ENCODE measurements around the gene RTN4RL1. TPM values are rescaled to one million over a fixed set of nuclear protein-coding genes. Genes with fewer than 3 reads are reported as not detected.

RTN4RL1 gene
- total RNA-seq, 4 donors from 2014 or later, result 0.50 to 0.86 (median 0.67) TPM

GRCh38 chr17:1958134-1958881 lies 66.8 kb downstream of the RTN4RL1 start:
- TF ChIP-seq POLR2AphosphoS5 (IDR thresholded peaks at IDR 0.05) (no peak), EP300 (IDR thresholded peaks at IDR 0.05) (no peak), POLR2A (IDR thresholded peaks at IDR 0.05; ENCODE audit: low read depth) (no peak), CTCF (IDR thresholded peaks at IDR 0.05) (no peak)
- no peak for DNase-seq (ENCODE audit: extremely low spot score)
- 75% methylated on average over 21 of the region's 21 CpGs for WGBS
- H3K4me1 ChIP-seq, result peaks cover 0 to 14% (median 11%) of the 10 kb centered on the region in 4 donors
- H3K27me3 ChIP-seq, result no peaks in the 10 kb centered on the region
- no peaks in the 10 kb centered on the region for H3K36me3 ChIP-seq
- H3K9me3 ChIP-seq, result no peaks in the 10 kb centered on the region
- intact Hi-C loops (cut with DNase I), result no loop called here
- no peak overlapping the region for H3K27ac ChIP-seq (replicated peaks in 1 of 4)
- no peak overlapping the region for H3K4me3 ChIP-seq

- H3K36me3 ChIP-seq, result no peaks in the 10 kb centered on the region
- no peaks in the 10 kb centered on the region for H3K27me3 ChIP-seq
- DNase-seq (ENCODE audit: extremely low spot score), result no peak
- TF ChIP-seq CTCF (IDR thresholded peaks at IDR 0.05), result no peak
- TF ChIP-seq POLR2A (IDR thresholded peaks at IDR 0.05; ENCODE audit: low read depth), result no peak
- no peak for TF ChIP-seq EP300 (IDR thresholded peaks at IDR 0.05)
- TF ChIP-seq POLR2AphosphoS5 (IDR thresholded peaks at IDR 0.05), result no peak
- peaks cover 0 to 14% (median 11%) of the 10 kb centered on the region in 4 donors for H3K4me1 ChIP-seq
- no peak overlapping the region for H3K4me3 ChIP-seq
- intact Hi-C loops (cut with DNase I), result no loop called here
- 88% methylated on average over 6 of the region's 6 CpGs for WGBS
- no peaks in the 10 kb centered on the region for H3K9me3 ChIP-seq
- H3K27ac ChIP-seq (replicated peaks in 1 of 4), result no peak overlapping the region
Measured at GRCh38 chr17:1957037-1957436, 68.1 kb downstream of the RTN4RL1 start.

GRCh38 chr17:1956134-1956533 lies 69.0 kb downstream of the RTN4RL1 start:
- TF ChIP-seq EP300 (IDR thresholded peaks at IDR 0.05) (no peak), CTCF (IDR thresholded peaks at IDR 0.05) (no peak), POLR2A (IDR thresholded peaks at IDR 0.05; ENCODE audit: low read depth) (no peak), POLR2AphosphoS5 (IDR thresholded peaks at IDR 0.05) (no peak)
- WGBS, result 70% methylated on average over 13 of the region's 13 CpGs
- Histone ChIP-seq H3K27ac (replicated peaks in 1 of 4) (no peak overlapping the region), H3K27me3 (no peaks in the 10 kb centered on the region), H3K4me3 (no peak overlapping the region), H3K36me3 (no peaks in the 10 kb centered on the region), H3K9me3 (no peaks in the 10 kb centered on the region), H3K4me1 (peaks cover 0 to 13% (median 10%) of the 10 kb centered on the region in 4 donors)
- no peak for DNase-seq (ENCODE audit: extremely low spot score)
- intact Hi-C loops (cut with DNase I), result no loop called here

DNA sequence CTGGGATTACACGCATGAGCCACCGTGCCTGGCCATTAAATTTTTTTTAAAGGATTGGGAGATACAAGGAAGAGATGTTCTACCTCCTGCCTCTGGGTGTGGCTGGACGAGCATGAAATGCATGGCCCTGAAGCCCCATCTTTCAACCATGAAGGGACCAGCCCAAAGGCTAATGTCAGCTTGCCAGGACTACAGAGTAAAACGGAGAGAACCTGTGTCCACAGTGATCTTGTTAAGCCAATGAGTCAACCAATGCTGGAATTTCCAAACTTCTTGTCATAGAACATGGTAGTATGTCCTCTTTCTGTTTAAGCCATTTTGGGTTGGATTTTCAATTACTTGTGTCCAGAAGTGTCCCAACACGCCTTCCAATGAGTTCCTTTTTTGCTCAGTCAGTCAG lies 71.3 kb downstream of the RTN4RL1 start:
- TF ChIP-seq EP300 (IDR thresholded peaks at IDR 0.05) (no peak), POLR2A (IDR thresholded peaks at IDR 0.05; ENCODE audit: low read depth) (no peak), POLR2AphosphoS5 (IDR thresholded peaks at IDR 0.05) (no peak), CTCF (IDR thresholded peaks at IDR 0.05) (no peak)
- WGBS, result 87% methylated on average over 5 of the region's 5 CpGs
- Histone ChIP-seq H3K27ac (replicated peaks in 1 of 4) (no peak overlapping the region), H3K4me1 (no peaks in the 10 kb centered on the region), H3K4me3 (no peak overlapping the region), H3K27me3 (no peaks in the 10 kb centered on the region), H3K36me3 (no peaks in the 10 kb centered on the region), H3K9me3 (no peaks in the 10 kb centered on the region)
- no peak for DNase-seq (ENCODE audit: extremely low spot score)
- intact Hi-C loops (cut with DNase I), result no loop called here

- H3K9me3 ChIP-seq, result no peaks in the 10 kb centered on the region
- no peak overlapping the region for H3K27ac ChIP-seq (replicated peaks in 1 of 4)
- no peaks in the 10 kb centered on the region for H3K27me3 ChIP-seq
- intact Hi-C loops (cut with DNase I), result no loop called here
- 70% methylated on average over 12 of the region's 12 CpGs for WGBS
- TF ChIP-seq EP300 (IDR thresholded peaks at IDR 0.05) (no peak), CTCF (IDR thresholded peaks at IDR 0.05) (no peak), POLR2AphosphoS5 (IDR thresholded peaks at IDR 0.05) (no peak), POLR2A (IDR thresholded peaks at IDR 0.05; ENCODE audit: low read depth) (no peak)
- no peak overlapping the region for H3K4me3 ChIP-seq
- DNase-seq (ENCODE audit: extremely low spot score), result no peak
- no peaks in the 10 kb centered on the region for H3K4me1 ChIP-seq
- H3K36me3 ChIP-seq, result no peaks in the 10 kb centered on the region
Measured at GRCh38 chr17:1951920-1952319, 73.2 kb downstream of the RTN4RL1 start.

Measured in esophagus muscularis mucosa (tissue), 4 donors.